ENCODE results near the gene S100A14.

DNA sequence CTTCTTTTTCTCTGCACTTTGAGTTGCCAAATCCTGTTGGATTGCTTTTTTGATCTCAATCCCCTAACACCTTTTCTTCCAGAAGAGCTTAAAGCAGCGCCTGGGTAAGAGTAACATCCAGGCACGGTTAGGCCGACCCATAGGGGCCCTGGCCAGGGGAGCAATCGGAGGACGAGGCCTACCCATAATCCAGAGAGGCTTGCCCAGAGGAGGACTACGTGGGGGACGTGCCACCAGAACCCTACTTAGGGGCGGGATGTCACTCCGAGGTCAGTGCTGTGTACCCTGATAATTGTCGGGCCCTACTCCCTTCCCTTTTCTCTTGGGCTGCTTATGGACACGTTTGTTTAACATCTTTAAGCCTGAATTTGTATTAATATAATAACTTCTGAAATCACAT lies 26.0 kb upstream of the S100A14 start:
- TF ChIP-seq, protein P1, sequence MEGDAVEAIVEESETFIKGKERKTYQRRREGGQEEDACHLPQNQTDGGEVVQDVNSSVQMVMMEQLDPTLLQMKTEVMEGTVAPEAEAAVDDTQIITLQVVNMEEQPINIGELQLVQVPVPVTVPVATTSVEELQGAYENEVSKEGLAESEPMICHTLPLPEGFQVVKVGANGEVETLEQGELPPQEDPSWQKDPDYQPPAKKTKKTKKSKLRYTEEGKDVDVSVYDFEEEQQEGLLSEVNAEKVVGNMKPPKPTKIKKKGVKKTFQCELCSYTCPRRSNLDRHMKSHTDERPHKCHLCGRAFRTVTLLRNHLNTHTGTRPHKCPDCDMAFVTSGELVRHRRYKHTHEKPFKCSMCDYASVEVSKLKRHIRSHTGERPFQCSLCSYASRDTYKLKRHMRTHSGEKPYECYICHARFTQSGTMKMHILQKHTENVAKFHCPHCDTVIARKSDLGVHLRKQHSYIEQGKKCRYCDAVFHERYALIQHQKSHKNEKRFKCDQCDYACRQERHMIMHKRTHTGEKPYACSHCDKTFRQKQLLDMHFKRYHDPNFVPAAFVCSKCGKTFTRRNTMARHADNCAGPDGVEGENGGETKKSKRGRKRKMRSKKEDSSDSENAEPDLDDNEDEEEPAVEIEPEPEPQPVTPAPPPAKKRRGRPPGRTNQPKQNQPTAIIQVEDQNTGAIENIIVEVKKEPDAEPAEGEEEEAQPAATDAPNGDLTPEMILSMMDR (conservative IDR thresholded peaks at IDR 0.05; ENCODE audit: low read length): no peak
- TF ChIP-seq EZH2phosphoT487 (IDR thresholded peaks at IDR 0.05; ENCODE audit: borderline replicate concordance, low read depth, low read length): no peak

Measured in OCI-LY7 (cell line).